COLO829 (cell line): ENCODE data around the gene BTN1A1.
"Not testable (repeated sequence)": the region's sequence is repeated elsewhere in the genome, so short reads cannot be mapped to it uniquely, and the experiment has no call there.

Source experiments
- DNase-seq: peaks from one replicate; pipeline ENCODE4 v3.0.0; 2012; ENCODE audit warnings: low spot score

The BTN1A1 gene

GRCh38 chr6:26511033-26511432, 10.9 kb downstream of the BTN1A1 start:
- not testable (repeated sequence) for DNase-seq

GRCh38 chr6:26514984-26515383, 14.9 kb downstream of the BTN1A1 start:
- DNase-seq: no peak

- DNase-seq: no peak
Measured at GRCh38 chr6:26516481-26517427, 16.7 kb downstream of the BTN1A1 start.

- no peak for DNase-seq
Measured at GRCh38 chr6:26519359-26519758, 19.3 kb downstream of the BTN1A1 start.

GRCh38 chr6:26520237-26520849, 20.2 kb downstream of the BTN1A1 start:
- DNase-seq: no peak

GRCh38 chr6:26520850-26521599, 20.9 kb downstream of the BTN1A1 start:
- DNase-seq: peak; percentile 92

GRCh38 chr6:26521600-26522391, 21.7 kb downstream of the BTN1A1 start:
- DNase-seq: no peak

GRCh38 chr6:26522486-26523228, 22.6 kb downstream of the BTN1A1 start:
- not testable (repeated sequence) for DNase-seq

- DNase-seq: not testable (repeated sequence)
Measured at GRCh38 chr6:26524314-26524713, 24.2 kb downstream of the BTN1A1 start.

- DNase-seq: no peak
Measured at GRCh38 chr6:26524722-26525370, 24.7 kb downstream of the BTN1A1 start.

GRCh38 chr6:26525838-26526237, 25.7 kb downstream of the BTN1A1 start:
- no peak for DNase-seq

GRCh38 chr6:26526928-26527327, 26.8 kb downstream of the BTN1A1 start:
- no peak for DNase-seq

- DNase-seq: no peak
Measured at GRCh38 chr6:26530203-26530602, 30.1 kb downstream of the BTN1A1 start.

- DNase-seq: no peak
Measured at GRCh38 chr6:26531897-26532296, 31.8 kb downstream of the BTN1A1 start.

GRCh38 chr6:26532699-26533531, 32.8 kb downstream of the BTN1A1 start:
- peak; percentile 94 for DNase-seq

- DNase-seq: no peak
Measured at GRCh38 chr6:26533532-26533931, 33.4 kb downstream of the BTN1A1 start.

GRCh38 chr6:26534681-26535465, 34.8 kb downstream of the BTN1A1 start:
- no peak for DNase-seq

GRCh38 chr6:26536571-26537159, 36.6 kb downstream of the BTN1A1 start:
- DNase-seq: no peak
